ENCODE results near the gene KRT27.

Gene KRT27

GRCh38 chr17:40809721-40810421 lies 27.5 kb upstream of the KRT27 start:
- DNase-seq (ENCODE audit: low read depth in 2 of 2), result no peak

- no peak for DNase-seq (ENCODE audit: low read depth in 2 of 2)
Observed at GRCh38 chr17:40806131-40806530, 23.8 kb upstream of the KRT27 start.

- DNase-seq (ENCODE audit: low read depth in 2 of 2), result peak; percentile 65 to 66
Observed at GRCh38 chr17:40803617-40804082, 21.3 kb upstream of the KRT27 start.

GRCh38 chr17:40801157-40801556 lies 18.8 kb upstream of the KRT27 start:
- DNase-seq (ENCODE audit: low read depth in 2 of 2), result no peak

- no peak for DNase-seq (ENCODE audit: low read depth in 2 of 2)
Observed at GRCh38 chr17:40800381-40800780, 18.0 kb upstream of the KRT27 start.

GRCh38 chr17:40799859-40800258 lies 17.5 kb upstream of the KRT27 start, which contains the start of gene KRT28:
Gene KRT28 (minus strand): TSS chr17:40799959. CDS start chr17:40799893, 66 bp downstream.
- DNase-seq (ENCODE audit: low read depth in 2 of 2), result no peak

- DNase-seq (ENCODE audit: low read depth in 2 of 2), result no peak
Observed at GRCh38 chr17:40796846-40797245, 14.5 kb upstream of the KRT27 start.

- DNase-seq (ENCODE audit: low read depth in 2 of 2), result no peak
Observed at GRCh38 chr17:40795019-40795667, 12.8 kb upstream of the KRT27 start.

GRCh38 chr17:40794466-40794865 lies 12.1 kb upstream of the KRT27 start:
- DNase-seq (ENCODE audit: low read depth in 2 of 2), result no peak

- no peak for DNase-seq (ENCODE audit: low read depth in 2 of 2)
Observed at GRCh38 chr17:40793832-40794231, 11.5 kb upstream of the KRT27 start.

GRCh38 chr17:40791787-40792436 lies 9.6 kb upstream of the KRT27 start:
- no peak for DNase-seq (ENCODE audit: low read depth in 2 of 2)

GRCh38 chr17:40791111-40791510 lies 8.8 kb upstream of the KRT27 start:
- DNase-seq (ENCODE audit: low read depth in 2 of 2), result no peak

GRCh38 chr17:40779181-40779909 lies 3.0 kb downstream of the KRT27 start:
- DNase-seq (ENCODE audit: low read depth in 2 of 2), result peak in 1 of 2 donors; percentile 7

- DNase-seq (ENCODE audit: low read depth in 2 of 2), result no peak
Observed at GRCh38 chr17:40778461-40778860, 3.9 kb downstream of the KRT27 start.

GRCh38 chr17:40777971-40778370 lies 4.4 kb downstream of the KRT27 start:
- no peak for DNase-seq (ENCODE audit: low read depth in 2 of 2)

GRCh38 chr17:40777459-40777858 lies 4.9 kb downstream of the KRT27 start:
- DNase-seq (ENCODE audit: low read depth in 2 of 2), result no peak

GRCh38 chr17:40775945-40776344 lies 6.4 kb downstream of the KRT27 start:
- no peak for DNase-seq (ENCODE audit: low read depth in 2 of 2)

GRCh38 chr17:40772101-40772500 lies 10.2 kb downstream of the KRT27 start, which contains the start of gene KRT26:
Gene KRT26 (minus strand): TSS chr17:40772201. CDS start chr17:40772113, 88 bp downstream.
- DNase-seq (ENCODE audit: low read depth in 2 of 2), result no peak

- no peak for DNase-seq (ENCODE audit: low read depth in 2 of 2)
Observed at GRCh38 chr17:40765657-40766056, 16.7 kb downstream of the KRT27 start.

- DNase-seq (ENCODE audit: low read depth in 2 of 2), result no peak
Observed at GRCh38 chr17:40763752-40764151, 18.6 kb downstream of the KRT27 start.

- DNase-seq (ENCODE audit: low read depth in 2 of 2), result no peak
Observed at GRCh38 chr17:40760105-40761016, 22.0 kb downstream of the KRT27 start.

All from stimulated activated CD4-positive, alpha-beta T cell treated with anti-CD3 and anti-CD28 coated beads, Interleukin-1b, Interleukin-23, amount 100 ng/mL, for 4 hours (primary cell).